ENCODE measurements around the gene UMAD1.

DNA sequence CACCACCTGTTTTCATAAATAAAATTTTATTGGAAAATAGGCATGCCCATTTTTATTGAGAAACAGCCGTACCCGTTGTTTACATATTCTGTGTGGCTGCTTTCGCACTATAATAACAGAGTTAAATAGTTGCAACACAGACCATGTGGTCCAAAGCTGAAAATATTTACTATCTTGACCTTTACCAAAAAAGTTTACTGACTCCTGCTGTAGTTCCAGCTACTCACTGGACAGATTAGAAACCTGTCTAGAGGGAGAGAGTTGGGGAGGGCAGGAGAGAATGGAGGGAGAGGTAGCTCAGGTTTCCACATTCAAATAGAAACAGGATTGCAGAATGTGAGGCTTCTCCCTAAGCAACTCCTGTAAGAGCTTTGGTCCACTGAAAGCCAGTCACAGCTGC, 273.0 kb downstream of the UMAD1 start:
- TF ChIP-seq, protein P1, sequence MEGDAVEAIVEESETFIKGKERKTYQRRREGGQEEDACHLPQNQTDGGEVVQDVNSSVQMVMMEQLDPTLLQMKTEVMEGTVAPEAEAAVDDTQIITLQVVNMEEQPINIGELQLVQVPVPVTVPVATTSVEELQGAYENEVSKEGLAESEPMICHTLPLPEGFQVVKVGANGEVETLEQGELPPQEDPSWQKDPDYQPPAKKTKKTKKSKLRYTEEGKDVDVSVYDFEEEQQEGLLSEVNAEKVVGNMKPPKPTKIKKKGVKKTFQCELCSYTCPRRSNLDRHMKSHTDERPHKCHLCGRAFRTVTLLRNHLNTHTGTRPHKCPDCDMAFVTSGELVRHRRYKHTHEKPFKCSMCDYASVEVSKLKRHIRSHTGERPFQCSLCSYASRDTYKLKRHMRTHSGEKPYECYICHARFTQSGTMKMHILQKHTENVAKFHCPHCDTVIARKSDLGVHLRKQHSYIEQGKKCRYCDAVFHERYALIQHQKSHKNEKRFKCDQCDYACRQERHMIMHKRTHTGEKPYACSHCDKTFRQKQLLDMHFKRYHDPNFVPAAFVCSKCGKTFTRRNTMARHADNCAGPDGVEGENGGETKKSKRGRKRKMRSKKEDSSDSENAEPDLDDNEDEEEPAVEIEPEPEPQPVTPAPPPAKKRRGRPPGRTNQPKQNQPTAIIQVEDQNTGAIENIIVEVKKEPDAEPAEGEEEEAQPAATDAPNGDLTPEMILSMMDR (IDR thresholded peaks at IDR 0.05 in 8 of 11, conservative IDR thresholded peaks at IDR 0.05 in 3 of 11) = no peak
- TF ChIP-seq POLR2A (IDR thresholded peaks at IDR 0.05) (no peak), POLR2AphosphoS5 (IDR thresholded peaks at IDR 0.05) (no peak)
